B cell (primary cell): ENCODE results near the gene PROCA1. TPM values are rescaled to one million over a fixed set of nuclear protein-coding genes. Genes with fewer than 3 reads are reported as not detected.

Source experiments
- ATAC-seq: fragments of 200-7000 bp; cut with Tn5 transposase; one replicate; pipeline ENCODE4 v1.10.0; 2021; ENCODE audit warnings: low read depth, mild to moderate bottlenecking, moderate number of reproducible peaks, moderate library complexity
- CTCF ChIA-PET: fragments of 350-600 bp; sonication (Branson Sonifier 250); formaldehyde crosslinking; loops from one replicate; lab custom pipeline; 2021; ENCODE audit warnings: antibody characterized with exemption, inconsistent platforms; lab: Charles Lee
- POLR2A ChIA-PET: fragments of 350-600 bp; sonication (Branson Sonifier 250); formaldehyde crosslinking; loops from one replicate; lab custom pipeline; 2021; ENCODE audit warnings: antibody characterized with exemption; lab: Charles Lee
- DNase-seq: peaks from one replicate; pipeline ENCODE4 v3.0.0; 2013
- H2AFZ ChIP-seq: 2 replicates; pipeline ENCODE4 v1.6.1; 2012; ENCODE audit warnings: mild to moderate bottlenecking, low read depth, low read length; ENCODE audit not compliant: insufficient read depth, poor library complexity, severe bottlenecking
- H3K27ac ChIP-seq, 2 donors: 1 replicate in 1 of 2; 2 replicates in 1 of 2; pipeline ENCODE4 v1.5.1; 2012 to 2013; ENCODE audit warnings: low read length in 2 of 2, mild to moderate bottlenecking in 2 of 2, moderate library complexity in 1 of 2
- H3K27me3 ChIP-seq, 4 experiments: fragments of 200-600 bp in 1 of 4; sonication (generic) in 1 of 4; replicated peaks in 1 of 4; 1 replicate in 2 of 4; 2 replicates in 2 of 4; pipeline versions ENCODE4 v1.6.1 to v1.7.0; 2013 to 2016; ENCODE audit warnings: low read length in 3 of 4, mild to moderate bottlenecking in 2 of 4, mixed read lengths in 1 of 4, moderate library complexity in 1 of 4; ENCODE audit not compliant: insufficient read depth in 4 of 4, control insufficient read depth in 3 of 4; ENCODE audit errors: control extremely low read depth in 1 of 4
- H3K36me3 ChIP-seq, 2 experiments: replicated peaks in 1 of 2; 1 replicate in 1 of 2; 2 replicates in 1 of 2; pipeline versions ENCODE4 v1.6.1 to v1.7.1; 2013; ENCODE audit warnings: low read length in 1 of 2; ENCODE audit not compliant: insufficient read depth in 2 of 2, control insufficient read depth in 1 of 2; ENCODE audit errors: control extremely low read depth in 1 of 2, extremely low read depth in 1 of 2
- H3K4me1 ChIP-seq, 2 donors: fragments of 200-600 bp in 1 of 2; sonication (generic) in 1 of 2; 1 replicate in 1 of 2; 2 replicates in 1 of 2; pipeline versions ENCODE4 v1.5.1 to v1.6.1; 2013 to 2017; ENCODE audit warnings: low read length in 2 of 2; ENCODE audit not compliant: control insufficient read depth in 2 of 2, insufficient read depth in 2 of 2
- H3K4me2 ChIP-seq: replicated peaks from 2 replicates; pipeline ENCODE3; 2012; ENCODE audit warnings: mild to moderate bottlenecking, low read depth, low read length; ENCODE audit not compliant: poor library complexity, severe bottlenecking
- H3K4me3 ChIP-seq, 5 experiments: fragments of 200-600 bp in 1 of 5; sonication (generic) in 1 of 5; 1 replicate in 3 of 5; 2 replicates in 2 of 5; pipeline versions ENCODE4 v1.5.1 to v1.7.0; 2011 to 2016; ENCODE audit warnings: low read length in 4 of 5, mild to moderate bottlenecking in 4 of 5, low read depth in 2 of 5, control low read depth in 1 of 5, moderate library complexity in 1 of 5; ENCODE audit not compliant: insufficient read depth in 1 of 5; ENCODE audit errors: control extremely low read depth in 1 of 5, extremely low read depth in 1 of 5
- H3K79me2 ChIP-seq: fragments of 200-600 bp; sonication (generic); one replicate; pipeline ENCODE4 v1.6.0; 2016; ENCODE audit warnings: low read length; ENCODE audit not compliant: control insufficient read depth, insufficient read depth
- H3K9ac ChIP-seq: fragments of 200-600 bp; sonication (generic); 2 replicates; pipeline ENCODE4 v1.6.1; 2017; ENCODE audit warnings: mild to moderate bottlenecking, low read length, moderate library complexity
- H3K9me3 ChIP-seq, 3 donors: one replicate each; pipeline versions ENCODE4 v1.6.1 to v1.7.1; 2013; ENCODE audit warnings: low read length in 2 of 3; ENCODE audit not compliant: control insufficient read depth in 2 of 3, insufficient read depth in 1 of 3; ENCODE audit errors: control extremely low read depth in 1 of 3
- H4K20me1 ChIP-seq: 2 replicates; pipeline ENCODE4 v1.6.0; 2012; ENCODE audit warnings: mild to moderate bottlenecking, low read length; ENCODE audit not compliant: insufficient read depth, control insufficient read depth, poor library complexity, severe bottlenecking
- H3K27ac Mint-ChIP-seq: one replicate; pipeline ENCODE4 v1.8.0; 2021; ENCODE audit warnings: mixed read lengths
- H3K27me3 Mint-ChIP-seq: one replicate; pipeline ENCODE4 v1.8.0; 2021; ENCODE audit warnings: mixed read lengths
- H3K4me1 Mint-ChIP-seq: one replicate; pipeline ENCODE4 v1.8.0; 2021; ENCODE audit warnings: mixed read lengths
- H3K4me3 Mint-ChIP-seq: one replicate; pipeline ENCODE4 v1.8.0; 2021; ENCODE audit warnings: mixed read lengths
- H3K9me3 Mint-ChIP-seq: one replicate; pipeline ENCODE4 v1.8.0; 2022; ENCODE audit warnings: mixed read lengths; ENCODE audit not compliant: insufficient read depth
- CTCF ChIP-seq: fragments of 200-600 bp; IDR thresholded peaks from one replicate; pipeline ENCODE4 v1.8.0; 2022; ENCODE audit warnings: antibody characterized with exemption, mild to moderate bottlenecking
- EZH2 ChIP-seq: IDR thresholded peaks from 2 replicates; pipeline ENCODE4 v1.6.1; 2012; ENCODE audit warnings: borderline replicate concordance, low read depth, mild to moderate bottlenecking, moderate library complexity, low read length; ENCODE audit not compliant: insufficient read depth, poor library complexity, severe bottlenecking
- WGBS: methylation state at CpG from one replicate; pipeline ENCODE4 v1.1.5; 2013; ENCODE audit warnings: missing lambda C conversion rate; ENCODE audit not compliant: insufficient coverage; 5-methylcytosine and 5-hydroxymethylcytosine counted together
- intact Hi-C: fragments of 100-400 bp; cut with micrococcal nuclease; formaldehyde crosslinking; loops from one replicate; pipeline ENCODE4 v1.10.0; 2022
- polyA plus RNA-seq: library from polyadenylated mRNA; depleted of rRNA; stranded (reverse); fragments of >200 nt; gene quantifications from 2 replicates; pipeline ENCODE4 v1.2.3, GENCODE V29; 2012
- total RNA-seq, 2 donors: library from RNA; stranded (reverse); fragments of 120-200 nt in 1 of 2; gene quantifications; 1 replicate in 1 of 2; 2 replicates in 1 of 2; pipeline versions ENCODE4 v1.2.3 to v1.2.4, GENCODE V29; 2013 to 2022

The PROCA1 gene
- total and polyA plus RNA-seq, 2 donors (not counting 1 experiment from before 2014, with no cell fraction given): 7.4 to 26.8 TPM

- CTCF ChIA-PET: interaction anchor here (1.0 to 15.9 kb wide), 26 partner anchors 10 to 423 kb away, joined by 3 to 1020 read pairs (median 7); partner anchors contain the start of genes ALDOC, DHRS13, FAM222B and FLOT2
- no peaks in the 10 kb centered on the region for H3K27me3 Mint-ChIP-seq
- Histone ChIP-seq H3K79me2 (peaks cover 26% of the 10 kb centered on the region), H3K27ac (peak overlapping the region in 1 of 2 donors; percentile 45), H2AFZ (peak overlapping the region; percentile 47), H3K9ac (peak overlapping the region; percentile 57), H3K9me3 (no peaks in the 10 kb centered on the region), H3K4me3 (peak overlapping the region in 4 of 5 experiments; percentile 51 to 77 (median 62)), H3K4me2 (peak overlapping the region; percentile 99), H4K20me1 (peaks cover 48% of the 10 kb centered on the region), H3K36me3 (peaks cover 0 to 39% of the 10 kb centered on the region in 2 experiments), H3K4me1 (peaks cover 45 to 72% of the 10 kb centered on the region in 2 donors), H3K27me3 (no peaks in the 10 kb centered on the region)
- no peaks in the 10 kb centered on the region for H3K9me3 Mint-ChIP-seq
- peak overlapping the region; percentile 86 for H3K27ac Mint-ChIP-seq
- peaks cover 72% of the 10 kb centered on the region for H3K4me1 Mint-ChIP-seq
- H3K4me3 Mint-ChIP-seq: peak overlapping the region; percentile 89
- POLR2A ChIA-PET: interaction anchor here (0.9 to 13.3 kb wide), 8 partner anchors 14 to 225 kb away, joined by 3 to 511 read pairs (median 18); partner anchors contain the start of genes BLTP2, PHF12, PROCA1 and TRAF4
- ATAC-seq (no peak), DNase-seq (no peak)
- 2% methylated on average over 45 of the region's 45 CpGs for WGBS
- no peak for TF ChIP-seq CTCF
- no peak for TF ChIP-seq EZH2
- intact Hi-C loops: loop anchor here (1.0 kb wide), 1 partner anchor 191 kb away; no protein-coding TSS in a partner anchor
Observed at GRCh38 chr17:28725660-28726225, 14.1 kb upstream of the PROCA1 start.

- H3K9me3 ChIP-seq: no peaks in the 10 kb centered on the region
- peaks cover 51 to 74% of the 10 kb centered on the region in 2 donors for H3K4me1 ChIP-seq
- POLR2A ChIA-PET: interaction anchor here (0.9 to 13.3 kb wide), 3 partner anchors 20 to 225 kb away, joined by 3 to 511 read pairs (median 11); partner anchors contain the start of gene TRAF4
- CTCF ChIA-PET: interaction anchor here (1.3 to 15.9 kb wide), 6 partner anchors 13 to 225 kb away, joined by 3 to 1020 read pairs (median 28); partner anchors contain the start of genes DHRS13, PROCA1 and TRAF4
- intact Hi-C loops: no loop called here
- DNase-seq (peak; percentile 67), ATAC-seq (no peak)
- no peak for TF ChIP-seq EZH2
- TF ChIP-seq CTCF: no peak
- peak overlapping the region; percentile 2 to 45 for H3K27ac ChIP-seq
- H4K20me1 ChIP-seq: peaks cover 54% of the 10 kb centered on the region
- peaks cover 0 to 39% of the 10 kb centered on the region in 2 experiments for H3K36me3 ChIP-seq
- peak overlapping the region in 3 of 5 experiments; percentile 51 to 66 (median 59) for H3K4me3 ChIP-seq
- H3K4me2 ChIP-seq: peak overlapping the region; percentile 99
- Mint-ChIP-seq H3K9me3 (no peaks in the 10 kb centered on the region), H3K27me3 (no peaks in the 10 kb centered on the region), H3K4me3 (peak overlapping the region; percentile 89), H3K4me1 (peaks cover 77% of the 10 kb centered on the region), H3K27ac (peak overlapping the region; percentile 86)
- no peak overlapping the region for H2AFZ ChIP-seq
- H3K79me2 ChIP-seq: peaks cover 28% of the 10 kb centered on the region
- H3K9ac ChIP-seq: peak overlapping the region; percentile 57
- 30% methylated on average over 10 of the region's 20 CpGs for WGBS
- H3K27me3 ChIP-seq: no peaks in the 10 kb centered on the region
Observed at GRCh38 chr17:28725166-28725659, 13.5 kb upstream of the PROCA1 start.
